H1 (cell line): ENCODE measurements around the gene MCEMP1. TPM values are rescaled to one million over a fixed set of nuclear protein-coding genes. Genes with fewer than 3 reads are reported as not detected.
A peak's percentile ranks its signal among the peaks of the same experiment; 100 is the strongest.

Experiments
- CTCF ChIA-PET: fragments of 300-600 bp; sonication (Branson Sonifier 250); formaldehyde crosslinking; loops from one replicate; lab custom pipeline; 2021; ENCODE audit not compliant: partially characterized antibody; lab: Charles Lee
- POLR2A ChIA-PET: fragments of 300-600 bp; sonication (Branson Sonifier 250); formaldehyde crosslinking; loops from one replicate; lab custom pipeline; 2021; ENCODE audit warnings: inconsistent platforms; ENCODE audit not compliant: partially characterized antibody; lab: Charles Lee
- DNase-seq, 2 experiments: peaks; one replicate each; pipeline versions ENCODE4 v3.0.0 to v3.0.0-alpha.2; 2010 to 2022; ENCODE audit warnings: low spot score in 2 of 2, low read depth in 1 of 2, mixed read lengths in 1 of 2
- FAIRE-seq: peaks from 2 replicates; lab custom pipeline; 2011; peaks lifted over from hg19 to GRCh38; lab: Jason Lieb, UNC
- H2AFZ ChIP-seq: 2 replicates; pipeline ENCODE4 v1.8.1; 2012; ENCODE audit warnings: low read length, inconsistent platforms
- H2AK5ac ChIP-seq: 2 replicates; pipeline ENCODE4 v1.6.1; 2013; ENCODE audit warnings: low read depth, low read length
- H2BK120ac ChIP-seq: replicated peaks from 2 replicates; pipeline ENCODE3; 2013; ENCODE audit warnings: low read depth, low read length, inconsistent platforms
- H2BK12ac ChIP-seq: 2 replicates; pipeline ENCODE4 v1.6.1; 2013; ENCODE audit warnings: low read depth, low read length
- H2BK15ac ChIP-seq: 2 replicates; pipeline ENCODE4 v1.6.1; 2013; ENCODE audit warnings: low read length
- H2BK20ac ChIP-seq: 2 replicates; pipeline ENCODE4 v1.6.1; 2013; ENCODE audit warnings: low read length
- H2BK5ac ChIP-seq: 2 replicates; pipeline ENCODE4 v1.6.1; 2013; ENCODE audit warnings: low read depth, low read length
- H3K14ac ChIP-seq: 2 replicates; pipeline ENCODE4 v1.6.1; 2013; ENCODE audit warnings: inconsistent platforms; ENCODE audit not compliant: insufficient read length
- H3K18ac ChIP-seq: 2 replicates; pipeline ENCODE4 v1.6.1; 2013; ENCODE audit warnings: low read length; ENCODE audit errors: extremely low read depth
- H3K23ac ChIP-seq: 2 replicates; pipeline ENCODE4 v1.6.1; 2013; ENCODE audit warnings: inconsistent platforms; ENCODE audit not compliant: insufficient read length
- H3K23me2 ChIP-seq: 2 replicates; pipeline ENCODE4 v1.6.1; 2013; ENCODE audit warnings: low read depth, low read length
- H3K27ac ChIP-seq: 2 replicates; pipeline ENCODE4 v1.6.1; 2011; ENCODE audit warnings: low read depth, low read length, inconsistent platforms
- H3K27me3 ChIP-seq, 4 experiments: replicated peaks in 1 of 4; 1 replicate in 1 of 4; 2 replicates in 3 of 4; pipeline versions ENCODE4 v1.6.1 to v1.8.1; 2011 to 2013; ENCODE audit warnings: low read length in 3 of 4, mild to moderate bottlenecking in 3 of 4, inconsistent platforms in 2 of 4, mixed read lengths in 2 of 4, moderate library complexity in 1 of 4; ENCODE audit not compliant: control insufficient read depth in 3 of 4, insufficient read depth in 3 of 4; ENCODE audit errors: extremely low read depth in 1 of 4
- H3K36me3 ChIP-seq, 4 experiments: 2 replicates each; pipeline versions ENCODE4 v1.6.1 to v1.8.1; 2011 to 2013; ENCODE audit warnings: mild to moderate bottlenecking in 4 of 4, low read length in 3 of 4, moderate library complexity in 2 of 4, control low read depth in 1 of 4, inconsistent platforms in 1 of 4; ENCODE audit not compliant: insufficient read depth in 4 of 4, control insufficient read depth in 2 of 4
- H3K4ac ChIP-seq: replicated peaks from 2 replicates; pipeline ENCODE3; 2013; ENCODE audit warnings: low read length, low read depth, mixed read lengths, inconsistent platforms; ENCODE audit not compliant: insufficient read length
- H3K4me1 ChIP-seq, 4 experiments: replicated peaks in 1 of 4; 1 replicate in 1 of 4; 2 replicates in 3 of 4; pipeline versions ENCODE4 v1.6.1 to v1.8.1; 2011 to 2013; ENCODE audit warnings: low read length in 3 of 4, inconsistent platforms in 2 of 4, mixed read lengths in 1 of 4; ENCODE audit not compliant: insufficient read depth in 4 of 4, control insufficient read depth in 3 of 4
- H3K4me2 ChIP-seq, 2 experiments: 2 replicates each; pipeline versions ENCODE4 v1.6.1 to v1.8.1; 2011 to 2013; ENCODE audit warnings: low read depth in 2 of 2, low read length in 2 of 2, control low read depth in 1 of 2, inconsistent platforms in 1 of 2, mild to moderate bottlenecking in 1 of 2; ENCODE audit not compliant: insufficient read depth in 1 of 2
- H3K4me3 ChIP-seq, 4 experiments: fragments of 200-600, 300-600 bp in 1 of 4; sonication (generic), shearing (Covaris generic), sonication (Bioruptor Twin) in 1 of 4; 2 replicates each; pipeline versions ENCODE4 v1.5.1 to v1.8.1; 2011 to 2016; ENCODE audit warnings: low read length in 4 of 4, low read depth in 3 of 4, control low read depth in 2 of 4, inconsistent platforms in 2 of 4, mild to moderate bottlenecking in 2 of 4, mixed read lengths in 1 of 4, moderate library complexity in 1 of 4; ENCODE audit not compliant: insufficient read depth in 2 of 4; ENCODE audit errors: extremely low read depth in 1 of 4
- H3K56ac ChIP-seq: replicated peaks from 2 replicates; pipeline ENCODE3; 2013; ENCODE audit warnings: low read depth, mild to moderate bottlenecking, mixed read lengths, low read length, inconsistent platforms; ENCODE audit not compliant: insufficient read length
- H3K79me1 ChIP-seq: 2 replicates; pipeline ENCODE4 v1.6.1; 2013; ENCODE audit warnings: low read depth, low read length, control low read depth
- H3K79me2 ChIP-seq, 2 experiments: 2 replicates each; pipeline versions ENCODE4 v1.6.1 to v1.8.1; 2012 to 2013; ENCODE audit warnings: low read length in 2 of 2, mild to moderate bottlenecking in 2 of 2, inconsistent platforms in 1 of 2; ENCODE audit not compliant: insufficient read depth in 2 of 2, control insufficient read depth in 1 of 2
- H3K9ac ChIP-seq, 4 experiments: replicated peaks in 1 of 4; 1 replicate in 1 of 4; 2 replicates in 3 of 4; pipeline versions ENCODE4 v1.6.1 to v1.8.1; 2011 to 2013; ENCODE audit warnings: low read depth in 3 of 4, low read length in 3 of 4, control low read depth in 2 of 4, mild to moderate bottlenecking in 2 of 4, moderate library complexity in 2 of 4, inconsistent platforms in 1 of 4; ENCODE audit errors: extremely low read depth in 1 of 4
- H3K9me3 ChIP-seq, 2 experiments: 2 replicates each; pipeline versions ENCODE4 v1.6.1 to v1.8.1; 2012 to 2013; ENCODE audit warnings: mild to moderate bottlenecking in 2 of 2, moderate library complexity in 2 of 2, control low read depth in 1 of 2, inconsistent platforms in 1 of 2, low read depth in 1 of 2, low read length in 1 of 2, mixed read lengths in 1 of 2; ENCODE audit not compliant: insufficient read depth in 2 of 2
- H4K20me1 ChIP-seq, 2 experiments: replicated peaks in 1 of 2; 2 replicates each; pipeline versions ENCODE3 to v1.8.1; 2011 to 2013; ENCODE audit warnings: inconsistent platforms in 2 of 2, low read length in 2 of 2, mild to moderate bottlenecking in 1 of 2; ENCODE audit not compliant: insufficient read depth in 2 of 2, control insufficient read depth in 1 of 2
- H4K5ac ChIP-seq: 2 replicates; pipeline ENCODE4 v1.6.1; 2013; ENCODE audit warnings: low read length, low read depth, mixed read lengths, inconsistent platforms; ENCODE audit not compliant: insufficient read length
- H4K8ac ChIP-seq: 2 replicates; pipeline ENCODE4 v1.8.0; 2013; ENCODE audit warnings: mild to moderate bottlenecking, moderate library complexity, low read length, inconsistent platforms; ENCODE audit not compliant: insufficient read depth; ENCODE audit errors: extremely low read depth
- H4K91ac ChIP-seq: replicated peaks from 2 replicates; pipeline ENCODE3; 2013; ENCODE audit warnings: low read length, mixed read lengths, inconsistent platforms; ENCODE audit not compliant: insufficient read length
- CBX5 ChIP-seq: fragments of 300-800, 300-1000 bp; sonication (generic); IDR thresholded peaks from 2 replicates; pipeline ENCODE4 v1.7.1; 2016; ENCODE audit warnings: antibody characterized with exemption, low read length, low read depth
- CEBPB ChIP-seq: IDR thresholded peaks from 2 replicates; pipeline ENCODE4 v1.6.1; 2012; ENCODE audit warnings: low read depth, low read length
- POLR2A ChIP-seq, 2 experiments: IDR thresholded peaks; 1 replicate in 1 of 2; 2 replicates in 1 of 2; pipeline ENCODE4 v1.6.1; 2011; ENCODE audit warnings: low read depth in 2 of 2, low read length in 2 of 2, mild to moderate bottlenecking in 2 of 2; ENCODE audit errors: control extremely low read depth in 1 of 2
- WGBS, 2 experiments: shearing (Covaris generic) in 1 of 2; methylation state at CpG; one replicate each; pipeline versions ENCODE4 v1.1.6 to v1.1.7; 2013 to 2015; ENCODE audit warnings: low lambda C conversion rate in 2 of 2, mixed read lengths in 2 of 2, inconsistent platforms in 1 of 2, low coverage in 1 of 2, missing lambda C conversion rate in 1 of 2; ENCODE audit not compliant: insufficient replicate concordance in 2 of 2, insufficient coverage in 1 of 2, insufficient read length in 1 of 2; ENCODE audit errors: extremely low coverage in 1 of 2, missing lambda C conversion rate in 1 of 2; 5-methylcytosine and 5-hydroxymethylcytosine counted together
- polyA plus RNA-seq, 7 experiments: library from polyadenylated mRNA; depleted of rRNA in 3 of 7; stranded (reverse) in 5 of 7; unstranded in 2 of 7; fragments of >200 nt in 5 of 7; fragments of 200-250 nt in 2 of 7; gene quantifications; 1 replicate in 5 of 7; 2 replicates in 1 of 7; 4 replicates in 1 of 7; pipeline versions ENCODE4 v1.2.1 to v1.2.3, GENCODE V29; 2011 to 2013; ENCODE audit warnings: missing spikeins in 2 of 7, mixed read lengths in 2 of 7
- total RNA-seq: library from RNA; stranded (reverse); fragmentation: NEBNext Ultra II Directional; extraction: Animal tissue kit (Norgen Biotek cat#: 25700); gene quantifications from 2 replicates; pipeline ENCODE4 v1.2.1, GENCODE V29; 2021

MCEMP1 gene
- total and polyA plus RNA-seq, 2 of the 8 experiments (the other 6 are each of a cell fraction or from before 2014, with no cell fraction given) = not detected

GRCh38 chr19:7677669-7678311, 900 bp downstream of the MCEMP1 start:
- H3K18ac ChIP-seq = no peak overlapping the region
- peaks cover 0 to 8% (median 3%) of the 10 kb centered on the region in 4 experiments; a peak in 3 of 7 replicates for H3K27me3 ChIP-seq
- no peaks in the 10 kb centered on the region for H3K9me3 ChIP-seq
- peaks cover 0 to 5% of the 10 kb centered on the region in 2 experiments for H4K20me1 ChIP-seq
- no peak overlapping the region for H2BK15ac ChIP-seq
- no peak for TF ChIP-seq CBX5
- no peak for TF ChIP-seq CEBPB
- no peak for TF ChIP-seq POLR2A (IDR thresholded peaks at IDR 0.05; ENCODE audit: control extremely low read depth in 1 of 2, low read depth in 2 of 2, low read length in 2 of 2)
- TF ChIP-seq, all 59 proteins: peak for 0
- Histone ChIP-seq H2AK5ac (0 out of 2 replicates have a peak overlapping the region, but pooled peaks have one; percentile 71), H3K23me2 (peaks cover 4% of the 10 kb centered on the region; the same call in 1 of the 2 replicates), H3K36me3 (peaks cover 0 to 7% (median 3%) of the 10 kb centered on the region in 4 experiments; a peak in 3 of 8 replicates), H2BK5ac (no peak overlapping the region), H2BK12ac (0 out of 2 replicates have a peak overlapping the region, but pooled peaks have one; percentile 39), H3K14ac (no peak overlapping the region), H3K79me2 (peaks cover 0 to 4% of the 10 kb centered on the region in 2 experiments; a peak in 1 of 4 replicates), H2AFZ (no peak overlapping the region), H3K27ac (no peak overlapping the region), H2BK120ac (no peak overlapping the region), H3K4me2 (no peak overlapping the region), H3K4me3 (no peak overlapping the region), H3K79me1 (peaks cover 4% of the 10 kb centered on the region), H3K56ac (no peak overlapping the region), H3K23ac (no peak overlapping the region), H3K4ac (no peak overlapping the region), H4K8ac (no peak overlapping the region; the same call in 1 of the 2 replicates), H3K9ac (no peak overlapping the region), H3K4me1 (peaks cover 0 to 6% (median 4%) of the 10 kb centered on the region in 4 experiments; a peak in 5 of 7 replicates), H4K91ac (peak overlapping the region; percentile 30), H4K5ac (no peak overlapping the region), H2BK20ac (no peak overlapping the region)
- ChIA-PET POLR2A (interaction anchor here (0.7 to 1.8 kb wide), 2 partner anchors 9 to 23 kb away, joined by 3 to 6 read pairs; partner anchors contain the start of gene RETN), CTCF (interaction anchor here (0.9 to 1.9 kb wide), 7 partner anchors 20 to 198 kb away, joined by 3 to 9 read pairs (median 3); no protein-coding TSS in a partner anchor)
- no peak for FAIRE-seq
- no peak for DNase-seq
- 78% methylated on average over 12 of the region's 12 CpGs; no CpG with 5 or more reads in 1 of the 2 experiments for WGBS, 2 experiments
